Mesenchymal stem cell (in vitro differentiated cells and primary cell): ENCODE data around the gene SMYD5.

Experiments used
- DNase-seq: peaks from one replicate; pipeline ENCODE4 v3.0.0-alpha.2; 2013
- H2AFZ ChIP-seq: one replicate; pipeline ENCODE4 v1.6.1; 2013; ENCODE audit warnings: low read depth, mild to moderate bottlenecking, control low read depth, inconsistent platforms, low read length, moderate library complexity
- H2AK5ac ChIP-seq: 2 replicates; pipeline ENCODE4 v1.6.1; 2013; ENCODE audit warnings: low read length, moderate library complexity, mild to moderate bottlenecking, inconsistent platforms; ENCODE audit not compliant: severe bottlenecking
- H2BK120ac ChIP-seq: one replicate; pipeline ENCODE4 v1.6.1; 2013; ENCODE audit warnings: low read depth, mild to moderate bottlenecking, inconsistent platforms, low read length, moderate library complexity
- H2BK12ac ChIP-seq, 2 experiments: one replicate each; pipeline ENCODE4 v1.6.1; 2013; ENCODE audit warnings: inconsistent platforms in 2 of 2, low read length in 2 of 2, mild to moderate bottlenecking in 2 of 2, moderate library complexity in 2 of 2, control low read depth in 1 of 2
- H2BK15ac ChIP-seq: one replicate; pipeline ENCODE4 v1.6.1; 2013; ENCODE audit warnings: mild to moderate bottlenecking, low read depth, inconsistent platforms; ENCODE audit not compliant: poor library complexity, severe bottlenecking
- H2BK5ac ChIP-seq: 2 replicates; pipeline ENCODE4 v1.6.1; 2013; ENCODE audit warnings: low read depth, mild to moderate bottlenecking, low read length, control low read depth, inconsistent platforms; ENCODE audit not compliant: poor library complexity, severe bottlenecking
- H3K14ac ChIP-seq, 2 experiments: one replicate each; pipeline ENCODE4 v1.6.1; 2013; ENCODE audit warnings: inconsistent platforms in 2 of 2, low read length in 2 of 2, control low read depth in 1 of 2, mild to moderate bottlenecking in 1 of 2, moderate library complexity in 1 of 2
- H3K18ac ChIP-seq, 2 experiments: one replicate each; pipeline ENCODE4 v1.6.1; 2013; ENCODE audit warnings: inconsistent platforms in 2 of 2, low read length in 2 of 2, control low read depth in 1 of 2, low read depth in 1 of 2, mild to moderate bottlenecking in 1 of 2
- H3K23ac ChIP-seq, 2 experiments: one replicate each; pipeline ENCODE4 v1.6.1; 2013; ENCODE audit warnings: inconsistent platforms in 2 of 2, low read length in 2 of 2, mild to moderate bottlenecking in 2 of 2, moderate library complexity in 2 of 2, control low read depth in 1 of 2
- H3K27ac ChIP-seq: 2 replicates; pipeline ENCODE4 v1.5.1; 2013; ENCODE audit warnings: mild to moderate bottlenecking, moderate library complexity, low read length, control low read depth, inconsistent platforms; ENCODE audit not compliant: poor library complexity, severe bottlenecking
- H3K27me3 ChIP-seq, 2 experiments: 2 replicates each; pipeline versions ENCODE4 v1.6.1 to v1.7.0; 2013; ENCODE audit warnings: low read length in 2 of 2, mild to moderate bottlenecking in 2 of 2, moderate library complexity in 2 of 2, control low read depth in 1 of 2, inconsistent platforms in 1 of 2; ENCODE audit not compliant: control insufficient read depth in 1 of 2, insufficient read depth in 1 of 2
- H3K36me3 ChIP-seq, 2 experiments: 2 replicates each; pipeline versions ENCODE4 v1.6.1 to v1.7.0; 2013; ENCODE audit warnings: low read length in 2 of 2, control low read depth in 1 of 2, inconsistent platforms in 1 of 2, low read depth in 1 of 2, mild to moderate bottlenecking in 1 of 2; ENCODE audit not compliant: insufficient read depth in 2 of 2, control insufficient read depth in 1 of 2
- H3K4ac ChIP-seq, 2 experiments: one replicate each; pipeline ENCODE4 v1.6.1; 2013; ENCODE audit warnings: inconsistent platforms in 2 of 2, low read length in 2 of 2, mild to moderate bottlenecking in 2 of 2, moderate library complexity in 2 of 2, control low read depth in 1 of 2, low read depth in 1 of 2
- H3K4me1 ChIP-seq: 2 replicates; pipeline ENCODE4 v1.6.1; 2013; ENCODE audit warnings: low read depth, low read length, control low read depth; ENCODE audit not compliant: control insufficient read depth, insufficient read depth
- H3K4me2 ChIP-seq: 2 replicates; pipeline ENCODE4 v1.6.1; 2013; ENCODE audit warnings: low read length, mild to moderate bottlenecking, inconsistent platforms; ENCODE audit not compliant: poor library complexity, severe bottlenecking
- H3K4me3 ChIP-seq, 2 experiments: 2 replicates each; pipeline versions ENCODE4 v1.5.1 to v1.7.0; 2013; ENCODE audit warnings: low read length in 2 of 2, mild to moderate bottlenecking in 2 of 2, control low read depth in 1 of 2, low read depth in 1 of 2; ENCODE audit not compliant: insufficient read depth in 1 of 2
- H3K79me1 ChIP-seq: replicated peaks from 2 replicates; pipeline ENCODE4 v1.6.1; 2013; ENCODE audit warnings: mild to moderate bottlenecking, control low read depth, low read length, inconsistent platforms; ENCODE audit not compliant: poor library complexity, severe bottlenecking
- H3K9ac ChIP-seq: 2 replicates; pipeline ENCODE4 v1.7.0; 2013; ENCODE audit warnings: mild to moderate bottlenecking, low read length, moderate library complexity
- H3K9me3 ChIP-seq: 2 replicates; pipeline ENCODE4 v1.7.0; 2013; ENCODE audit warnings: mild to moderate bottlenecking, low read length; ENCODE audit not compliant: control insufficient read depth
- H4K8ac ChIP-seq: one replicate; pipeline ENCODE4 v1.6.1; 2013; ENCODE audit warnings: inconsistent platforms, mild to moderate bottlenecking, low read length, moderate library complexity
- H4K91ac ChIP-seq: one replicate; pipeline ENCODE4 v1.6.1; 2013; ENCODE audit warnings: mild to moderate bottlenecking, low read length, inconsistent platforms
- WGBS: methylation state at CpG from one replicate; pipeline ENCODE4 v1.1.7; 2013; ENCODE audit warnings: mixed read lengths; 5-methylcytosine and 5-hydroxymethylcytosine counted together

The SMYD5 gene

GRCh38 chr2:73272270-73272669 is 58.2 kb downstream of the SMYD5 start:
- H2AFZ ChIP-seq: no peak overlapping the region
- H2BK5ac ChIP-seq: no peak overlapping the region
- H3K9me3 ChIP-seq: no peaks in the 10 kb centered on the region
- no peak for DNase-seq
- H3K23ac ChIP-seq: no peak overlapping the region
- H3K4me2 ChIP-seq: no peak overlapping the region
- H2BK120ac ChIP-seq: no peak overlapping the region
- H3K9ac ChIP-seq: no peak overlapping the region
- peaks cover 48 to 51% of the 10 kb centered on the region in 2 experiments for H3K27me3 ChIP-seq
- H3K27ac ChIP-seq: no peak overlapping the region
- H3K4me1 ChIP-seq: peaks cover 14% of the 10 kb centered on the region
- no peak overlapping the region for H3K4ac ChIP-seq
- H3K36me3 ChIP-seq: no peaks in the 10 kb centered on the region
- WGBS: 94% methylated on average over 1 of the region's 1 CpG
- no peak overlapping the region for H2BK15ac ChIP-seq
- H2BK12ac ChIP-seq: no peak overlapping the region
- no peak overlapping the region for H3K4me3 ChIP-seq
- no peak overlapping the region for H3K18ac ChIP-seq
- H4K8ac ChIP-seq: no peak overlapping the region
- H2AK5ac ChIP-seq: no peak overlapping the region
- H3K79me1 ChIP-seq: no peaks in the 10 kb centered on the region
- H4K91ac ChIP-seq: no peak overlapping the region
- H3K14ac ChIP-seq: no peak overlapping the region
